KMS-11 (cell line): ENCODE data around the gene NR2F1-AS1.

Experiments
- H2AFZ ChIP-seq: fragments of 200-600 bp; sonication (generic); 2 replicates; pipeline ENCODE4 v1.6.1; 2016; ENCODE audit warnings: antibody characterized with exemption, mixed run types, low read depth
- H3K27ac ChIP-seq: fragments of 200-600 bp; sonication (generic); 2 replicates; pipeline ENCODE4 v1.6.1; 2016; ENCODE audit warnings: mild to moderate bottlenecking, mixed run types
- H3K27me3 ChIP-seq: fragments of 200-600 bp; sonication (generic); 2 replicates; pipeline ENCODE4 v1.6.1; 2017; ENCODE audit warnings: mild to moderate bottlenecking, low read depth, mixed run types, moderate library complexity; ENCODE audit not compliant: insufficient read depth
- H3K36me3 ChIP-seq: fragments of 200-600 bp; sonication (generic); 2 replicates; pipeline ENCODE4 v1.6.1; 2017; ENCODE audit warnings: mild to moderate bottlenecking, mixed run types; ENCODE audit not compliant: insufficient read depth
- H3K4me1 ChIP-seq: fragments of 200-600 bp; sonication (generic); 2 replicates; pipeline ENCODE4 v1.6.1; 2016; ENCODE audit warnings: mild to moderate bottlenecking, low read depth, mixed run types; ENCODE audit not compliant: poor library complexity, severe bottlenecking
- H3K4me2 ChIP-seq: fragments of 200-600 bp; sonication (generic); 2 replicates; pipeline ENCODE4 v1.7.0; 2016; ENCODE audit warnings: mild to moderate bottlenecking, mixed run types
- H3K4me3 ChIP-seq: fragments of 200-600 bp; sonication (generic); IDR thresholded peaks from 2 replicates; pipeline ENCODE4 v1.6.1; 2017; ENCODE audit warnings: low read depth, low read length, mixed read lengths; ENCODE audit not compliant: insufficient read depth
- H3K79me2 ChIP-seq: fragments of 200-600 bp; sonication (generic); 2 replicates; pipeline ENCODE4 v1.6.1; 2016; ENCODE audit warnings: low read depth, mixed run types; ENCODE audit not compliant: insufficient read depth
- H3K9ac ChIP-seq: fragments of 200-600 bp; sonication (generic); 2 replicates; pipeline ENCODE4 v1.6.1; 2016; ENCODE audit warnings: mild to moderate bottlenecking, mixed run types
- H4K20me1 ChIP-seq: fragments of 200-600 bp; sonication (generic); 2 replicates; pipeline ENCODE4 v1.6.1; 2016; ENCODE audit warnings: mild to moderate bottlenecking, mixed run types; ENCODE audit not compliant: insufficient read depth
- CTCF ChIP-seq: fragments of 200-600 bp; sonication (generic); conservative IDR thresholded peaks from 2 replicates; pipeline ENCODE4 v1.6.1; 2017; ENCODE audit warnings: low read depth, mild to moderate bottlenecking, antibody characterized with exemption, low read length, moderate library complexity, mixed read lengths

Gene NR2F1-AS1

DNA sequence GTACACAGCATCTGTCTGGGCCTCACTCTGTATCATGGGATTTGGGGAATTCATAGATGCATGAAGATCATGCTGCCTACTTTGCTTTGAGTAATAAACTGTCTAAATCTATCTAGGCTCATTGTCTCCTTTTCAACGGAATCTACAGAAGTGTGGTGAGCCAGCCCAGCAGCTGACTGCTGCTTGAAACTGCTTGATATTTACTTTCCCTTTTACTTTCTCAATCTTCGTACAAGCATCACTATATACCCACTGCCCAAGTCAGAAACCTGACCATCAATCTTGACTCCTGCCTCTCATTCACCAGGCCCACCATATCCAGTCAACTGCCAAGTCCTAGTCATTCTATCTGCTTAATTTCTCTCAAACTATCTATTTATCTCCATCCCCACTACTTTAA is 142.9 kb downstream of the NR2F1-AS1 start:
- Histone ChIP-seq H3K79me2 (no peaks in the 10 kb centered on the region), H4K20me1 (no peaks in the 10 kb centered on the region), H3K4me1 (no peaks in the 10 kb centered on the region), H3K4me3 (no peak overlapping the region), H3K4me2 (no peak overlapping the region), H3K36me3 (no peaks in the 10 kb centered on the region), H3K27me3 (no peaks in the 10 kb centered on the region), H2AFZ (no peak overlapping the region), H3K9ac (no peak overlapping the region), H3K27ac (no peak overlapping the region)
- TF ChIP-seq CTCF, result no peak

- no peak for TF ChIP-seq CTCF
- Histone ChIP-seq H2AFZ (no peak overlapping the region), H3K79me2 (no peaks in the 10 kb centered on the region), H3K36me3 (no peaks in the 10 kb centered on the region), H3K4me1 (no peaks in the 10 kb centered on the region), H3K9ac (no peak overlapping the region), H3K27me3 (no peaks in the 10 kb centered on the region), H3K4me3 (no peak overlapping the region), H3K27ac (no peak overlapping the region), H4K20me1 (no peaks in the 10 kb centered on the region), H3K4me2 (no peak overlapping the region)
These were observed 144.9 kb downstream of the NR2F1-AS1 start for GRCh38 chr5:93436083-93436482.

GRCh38 chr5:93433422-93433821 is 147.6 kb downstream of the NR2F1-AS1 start:
- Histone ChIP-seq H3K79me2 (no peaks in the 10 kb centered on the region), H3K36me3 (no peaks in the 10 kb centered on the region), H3K9ac (no peak overlapping the region), H4K20me1 (no peaks in the 10 kb centered on the region), H3K4me3 (no peak overlapping the region), H3K4me2 (no peak overlapping the region), H3K4me1 (no peaks in the 10 kb centered on the region), H2AFZ (no peak overlapping the region), H3K27me3 (no peaks in the 10 kb centered on the region), H3K27ac (no peak overlapping the region)
- TF ChIP-seq CTCF, result no peak

DNA sequence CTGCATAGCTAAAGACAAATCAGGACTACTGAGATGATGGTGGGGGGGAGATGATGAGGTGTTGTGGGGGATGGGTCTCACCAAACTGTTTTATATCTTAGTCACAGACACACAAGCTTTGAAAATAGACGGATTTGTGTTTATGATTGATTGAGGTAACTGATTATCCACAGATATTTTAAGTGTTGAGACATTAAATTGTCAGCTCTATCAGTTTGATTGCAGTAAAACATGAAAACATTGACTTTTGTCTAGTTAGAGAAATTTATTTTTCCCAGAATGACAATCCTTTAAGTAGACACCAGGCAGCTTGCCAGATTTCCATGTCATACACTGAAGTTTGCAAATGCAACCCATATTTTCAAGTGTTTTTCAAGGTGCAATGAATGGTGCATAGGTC is 149.8 kb downstream of the NR2F1-AS1 start:
- H3K4me2 ChIP-seq, result no peak overlapping the region
- H3K9ac ChIP-seq, result no peak overlapping the region
- TF ChIP-seq CTCF, result no peak
- no peak overlapping the region for H3K27ac ChIP-seq
- H4K20me1 ChIP-seq, result no peaks in the 10 kb centered on the region
- no peak overlapping the region for H2AFZ ChIP-seq
- no peaks in the 10 kb centered on the region for H3K79me2 ChIP-seq
- H3K27me3 ChIP-seq, result no peaks in the 10 kb centered on the region
- H3K4me1 ChIP-seq, result no peaks in the 10 kb centered on the region
- no peak overlapping the region for H3K4me3 ChIP-seq
- no peaks in the 10 kb centered on the region for H3K36me3 ChIP-seq
